AML-193 (cell line): Measurements from ENCODE around the gene TPM3.
A peak's percentile ranks its signal among the peaks of the same experiment; 100 is the strongest.
"Not testable (repeated sequence)": the region's sequence is repeated elsewhere in the genome, so short reads cannot be mapped to it uniquely, and the experiment has no call there.

Experiments
- DNase-seq, 2 experiments: peaks; one replicate each; lab custom pipeline; 2025; lab: John Stamatoyannopoulos, UW

The TPM3 gene

DNA sequence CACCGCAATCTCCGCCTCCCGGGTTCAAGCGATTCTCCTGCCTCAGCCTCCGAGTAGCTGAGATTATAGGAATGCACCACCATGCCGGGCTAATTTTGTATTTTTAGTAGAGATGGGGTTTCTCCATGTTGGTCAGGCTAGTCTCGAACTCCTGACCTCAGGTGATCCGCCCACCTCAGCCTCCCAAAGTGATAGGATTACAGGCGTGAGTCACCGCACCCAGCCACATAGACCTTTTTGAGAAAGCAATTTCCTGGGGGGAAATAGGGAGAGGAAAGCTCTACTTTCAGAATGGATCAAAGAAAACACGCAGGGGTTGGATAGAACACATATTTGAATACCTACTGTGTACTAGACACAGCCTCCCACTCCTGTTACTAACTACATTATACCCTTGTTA lies 13.9 kb upstream of the TPM3 start:
- DNase-seq: not testable (repeated sequence)

DNA sequence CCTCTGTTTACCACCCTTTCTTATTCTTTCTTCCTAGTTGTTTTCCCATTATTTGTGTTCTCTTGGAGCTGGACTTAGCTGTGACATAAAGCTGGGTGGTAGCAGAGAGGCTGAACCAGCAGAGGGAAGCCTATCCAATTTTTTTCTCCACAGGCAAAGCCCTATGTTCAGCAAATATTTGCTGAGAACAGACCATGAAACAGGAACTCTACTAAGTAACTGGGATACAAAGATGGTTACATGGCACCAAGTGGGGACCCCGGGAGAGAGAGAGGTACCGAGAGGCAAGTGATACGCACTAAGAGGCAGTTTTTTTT lies 7.6 kb upstream of the TPM3 start:
- no peak for DNase-seq

DNA sequence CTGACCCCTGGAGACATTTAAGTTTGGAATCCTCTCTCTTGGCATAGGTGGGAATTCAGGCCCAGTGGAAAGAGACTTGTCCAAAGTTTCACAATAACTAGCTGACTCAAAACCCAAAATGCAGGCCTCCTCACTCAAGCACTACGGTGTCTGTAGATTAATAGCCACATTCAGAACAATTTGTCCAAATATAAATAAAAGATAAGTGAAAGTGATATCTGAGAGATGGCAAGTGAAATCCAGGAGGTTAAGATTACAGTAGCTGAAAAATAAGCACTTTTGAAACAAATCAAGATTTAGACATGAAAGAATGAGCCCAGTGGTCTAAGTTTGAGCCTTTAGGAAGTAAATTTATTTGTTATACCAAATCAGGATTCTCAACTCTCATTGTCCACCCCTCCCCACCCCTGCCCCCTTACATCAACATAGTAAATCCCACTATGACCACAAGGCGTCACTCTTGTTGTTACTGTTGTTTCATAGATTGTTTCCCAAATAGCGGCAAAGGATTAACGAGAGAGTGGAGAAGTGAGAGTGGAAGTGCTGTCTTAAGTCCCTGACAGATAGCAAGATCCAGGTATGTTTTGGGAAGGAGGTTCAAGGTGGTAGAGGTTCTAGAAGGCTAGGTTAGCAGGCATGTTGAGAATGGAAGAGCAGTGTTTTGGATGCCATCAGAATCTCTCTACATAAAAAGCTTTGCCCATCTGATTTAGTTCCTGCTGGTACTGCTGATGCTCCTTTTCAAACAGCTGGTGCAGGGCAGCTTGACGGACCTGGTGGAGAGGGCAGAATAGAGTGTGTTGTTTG lies 7.1 kb upstream of the TPM3 start:
- DNase-seq: peak; percentile 59 to 62

DNA sequence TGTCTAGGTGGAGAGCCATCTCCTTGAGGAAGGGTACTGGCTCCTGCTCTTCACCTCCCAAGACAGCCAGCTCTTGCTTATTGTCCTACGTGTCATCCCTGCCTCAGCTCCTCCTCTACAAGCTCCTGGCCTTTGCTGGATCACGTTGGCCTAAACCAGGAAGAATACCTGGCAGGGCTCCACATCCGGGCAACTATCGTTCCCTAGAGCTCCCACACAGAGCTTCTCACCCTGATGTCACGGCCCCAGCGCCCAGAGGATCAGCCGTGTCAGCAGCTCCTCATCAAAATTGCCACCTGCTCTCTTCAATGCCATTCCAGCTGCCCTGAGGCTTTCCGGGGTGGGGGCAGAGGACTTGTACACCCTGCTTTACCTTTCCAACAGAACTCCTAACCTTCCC lies 1.9 kb upstream of the TPM3 start:
- DNase-seq: no peak

DNA sequence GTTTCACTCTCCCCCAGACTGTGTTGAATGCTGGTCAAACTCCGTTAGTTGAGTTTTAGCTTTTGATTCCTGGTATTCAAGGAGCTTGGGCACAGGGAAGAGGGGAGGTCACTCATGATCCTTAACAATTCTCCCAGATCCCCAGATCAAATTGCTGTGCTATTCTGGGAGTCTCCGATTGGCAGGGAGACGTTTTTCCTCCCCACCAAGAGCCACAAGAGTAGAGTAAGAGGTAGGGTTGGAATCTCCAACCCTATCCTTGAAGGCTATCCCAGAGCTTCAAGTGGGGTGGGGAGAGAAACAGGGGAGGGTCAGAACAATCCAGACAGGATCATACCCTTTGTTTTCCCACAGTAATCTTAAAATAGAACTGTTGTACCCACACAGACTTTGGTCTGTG lies 576 bp upstream of the TPM3 start:
- no peak for DNase-seq

DNA sequence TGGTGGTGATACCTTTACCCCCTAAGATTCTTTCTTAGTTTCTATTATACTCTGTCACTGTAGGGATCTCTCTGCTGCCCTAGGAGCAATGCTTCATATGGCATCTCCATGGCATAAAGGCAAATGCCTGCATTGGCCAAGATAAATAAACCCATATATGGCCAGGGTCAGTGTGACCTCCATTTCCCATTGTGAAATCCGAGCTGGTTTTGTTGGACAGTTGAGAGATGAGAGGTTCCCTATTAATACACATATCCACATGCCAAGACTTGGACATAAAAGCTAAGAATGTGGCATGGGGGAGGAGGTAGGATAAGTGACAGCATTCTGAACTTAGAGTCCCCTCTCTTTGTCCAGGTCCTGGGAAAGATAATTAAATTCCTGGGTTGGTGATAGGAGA lies 1.4 kb downstream of the TPM3 start:
- peak; percentile 31 to 60 for DNase-seq

DNA sequence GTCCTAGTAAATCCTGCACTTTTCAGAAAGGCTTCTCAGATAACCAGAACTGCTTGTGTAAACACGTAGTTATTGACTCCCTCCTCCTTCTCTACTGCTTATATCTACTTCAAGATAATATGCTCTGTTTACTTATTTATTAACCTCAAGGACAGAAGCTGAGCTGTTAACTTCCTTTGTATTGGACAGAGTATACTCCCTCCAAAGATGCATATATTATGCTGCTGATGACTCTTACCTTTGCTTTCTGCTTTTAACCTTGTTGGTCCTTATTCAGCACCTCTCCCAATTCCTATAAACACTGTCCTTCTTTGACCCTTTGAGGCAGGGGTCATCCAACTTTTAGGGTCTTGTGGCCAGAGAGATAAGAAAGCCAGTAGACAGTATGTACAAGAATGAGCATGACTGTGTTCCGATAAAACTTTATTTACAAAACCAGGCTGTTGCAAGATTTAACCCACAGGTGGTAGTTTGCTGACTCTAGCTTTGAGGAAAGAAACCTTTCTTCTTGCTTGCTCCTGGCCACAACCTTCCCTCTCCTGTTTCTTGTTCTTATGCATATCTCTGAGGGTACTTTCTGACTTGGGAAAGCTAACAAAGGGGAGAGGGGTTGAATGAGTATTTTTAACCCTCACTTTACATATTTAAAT lies 4.9 kb downstream of the TPM3 start:
- DNase-seq: no peak

DNA sequence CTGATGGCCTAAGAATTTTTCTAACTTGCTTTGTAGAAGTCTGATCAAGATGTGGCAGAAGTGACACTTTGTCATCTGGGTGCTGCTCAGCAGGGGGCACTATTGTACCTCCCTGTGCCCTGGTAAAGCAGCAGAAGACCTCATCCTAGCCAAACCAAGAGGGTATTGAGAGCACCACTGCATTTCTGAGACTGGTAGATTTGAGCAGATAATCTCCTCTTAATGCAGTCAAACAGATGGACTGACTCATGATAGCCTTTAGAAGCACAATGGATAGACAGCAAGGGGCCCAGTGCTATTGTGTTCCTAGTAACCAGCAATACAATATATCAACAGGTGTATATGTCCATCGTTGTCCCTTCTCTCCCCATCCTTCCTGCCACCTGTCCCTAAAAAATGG lies 5.7 kb downstream of the TPM3 start:
- DNase-seq: peak; percentile 78 to 80

DNA sequence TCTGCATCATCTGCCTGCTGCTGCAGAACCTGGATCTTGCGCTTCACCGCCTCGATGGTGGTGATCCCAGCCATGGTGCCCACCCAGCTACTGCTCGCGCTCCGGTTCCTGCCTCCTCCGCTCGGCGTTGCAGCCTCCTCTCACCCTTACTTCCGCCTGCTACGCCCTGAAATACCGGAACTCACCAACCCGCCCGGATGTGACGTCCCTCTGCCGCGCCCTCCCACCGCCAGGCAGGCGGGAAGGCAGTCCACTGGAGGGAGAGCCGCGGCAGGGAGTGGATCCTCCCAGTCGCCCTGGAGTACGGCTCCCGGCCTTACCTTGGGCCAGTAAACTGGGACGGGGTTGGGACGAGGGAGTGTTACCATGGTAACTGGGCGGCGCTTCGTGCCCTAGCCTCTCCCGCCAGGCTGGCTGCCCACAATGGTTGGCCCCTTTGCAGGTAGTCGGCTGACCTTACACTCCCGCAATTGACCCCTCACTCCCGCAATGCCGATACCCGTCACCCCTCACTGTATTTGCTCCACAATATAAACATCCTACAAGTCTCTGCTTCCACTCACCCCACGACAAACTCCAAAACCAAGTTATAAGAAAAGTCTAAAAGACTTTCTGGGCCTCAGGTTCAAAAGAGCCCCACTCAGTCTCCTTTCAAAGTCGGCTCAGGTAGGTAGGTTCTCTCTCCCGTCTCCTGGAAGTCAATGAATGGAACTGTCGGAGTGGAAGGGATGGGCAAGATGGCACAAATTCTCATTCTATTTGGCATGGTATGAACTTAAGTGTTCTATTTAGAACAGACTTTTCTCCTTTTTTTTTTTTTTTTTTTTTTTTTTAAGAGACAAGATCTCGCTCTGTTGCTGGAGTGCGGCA lies 8.6 kb downstream of the TPM3 start:
- DNase-seq: peak; percentile 87 to 88

DNA sequence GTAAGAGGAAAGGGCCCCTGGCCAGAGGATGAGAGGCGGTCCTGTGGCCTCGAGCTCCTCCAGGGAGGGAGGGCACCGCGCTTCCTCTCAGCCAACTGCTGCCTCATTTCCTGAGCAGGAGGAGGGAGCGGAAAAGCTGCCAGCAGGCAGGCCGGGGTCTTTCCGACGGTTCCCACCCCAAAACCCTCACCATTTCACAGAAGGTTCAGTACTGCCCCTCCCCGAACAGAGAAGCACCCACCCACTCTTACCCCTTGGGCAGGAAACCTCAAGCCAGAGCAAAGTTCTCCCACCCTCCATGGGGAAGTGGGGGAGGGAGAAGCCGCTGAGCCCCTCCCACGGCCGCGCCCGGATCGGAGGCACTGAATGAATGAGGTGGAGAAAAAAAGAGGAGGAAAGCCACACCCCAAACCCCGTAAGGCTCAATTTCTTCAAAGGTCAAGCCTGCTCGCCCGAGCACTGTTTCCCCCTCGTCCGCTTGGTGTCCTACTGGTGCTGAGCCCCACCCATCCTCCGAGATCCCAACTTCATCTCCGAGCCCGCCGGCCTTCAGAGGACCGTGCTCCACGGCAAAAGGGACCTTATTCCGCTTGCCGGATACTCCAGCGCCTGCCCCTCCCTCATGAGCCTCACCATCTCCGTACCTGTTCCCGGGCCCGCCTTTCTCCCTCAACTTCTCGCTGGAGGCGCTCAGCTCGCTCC lies 9.4 kb downstream of the TPM3 start:
- DNase-seq: peak; percentile 97 to 98

DNA sequence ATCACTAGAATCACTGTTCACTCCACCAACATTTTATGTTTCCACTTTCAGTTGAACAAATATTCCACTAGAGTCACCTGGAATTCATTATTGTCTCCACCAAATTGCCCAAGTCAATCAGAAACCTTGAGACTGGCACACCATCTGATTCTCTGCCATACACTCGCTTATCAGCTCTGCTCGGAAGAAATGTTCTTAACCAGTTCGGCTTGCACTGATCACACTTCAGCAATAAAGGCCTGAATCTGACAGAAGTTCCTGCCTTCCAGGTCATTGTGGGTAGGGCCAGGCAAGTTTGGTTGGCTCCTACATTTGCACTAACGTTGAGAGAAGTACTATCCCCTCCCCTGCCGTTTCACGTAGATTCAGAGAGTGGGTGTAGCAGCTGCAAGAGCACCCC lies 10.0 kb downstream of the TPM3 start:
- no peak for DNase-seq

DNA sequence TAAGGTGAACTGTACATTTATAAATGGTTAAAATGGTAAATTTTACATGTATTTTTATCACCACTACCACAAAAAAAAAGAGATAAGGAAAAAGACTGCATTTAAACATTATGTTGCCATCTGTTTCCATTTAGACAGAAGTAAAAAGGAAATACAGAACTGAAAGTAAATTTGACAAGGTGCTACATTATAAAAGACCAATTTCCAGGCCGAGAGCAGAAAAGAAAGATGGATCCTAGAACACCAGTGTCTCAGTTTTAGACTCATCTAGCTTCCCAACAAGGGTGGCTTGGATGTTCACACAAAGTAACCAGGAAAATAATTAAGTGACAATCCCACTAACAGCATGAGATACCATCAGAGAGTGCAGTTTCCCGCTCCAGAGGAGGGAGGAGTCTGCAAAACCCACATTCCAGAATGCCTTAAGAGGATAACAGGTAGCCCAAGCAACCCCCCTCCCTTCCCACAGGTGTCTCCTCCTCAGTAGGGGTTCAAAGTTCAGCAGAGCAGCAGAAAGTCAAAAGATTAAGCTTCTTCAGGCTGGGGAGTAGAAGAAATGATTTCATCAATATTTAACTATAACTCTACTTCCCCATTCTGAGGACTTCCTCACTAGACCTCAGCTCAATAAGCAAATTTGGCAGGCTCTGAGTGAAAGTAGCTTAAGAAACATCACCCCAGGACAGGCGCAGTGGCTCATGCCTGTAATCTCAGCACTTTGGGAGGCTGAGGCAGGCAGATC lies 11.8 kb downstream of the TPM3 start:
- DNase-seq: peak; percentile 88 to 89

DNA sequence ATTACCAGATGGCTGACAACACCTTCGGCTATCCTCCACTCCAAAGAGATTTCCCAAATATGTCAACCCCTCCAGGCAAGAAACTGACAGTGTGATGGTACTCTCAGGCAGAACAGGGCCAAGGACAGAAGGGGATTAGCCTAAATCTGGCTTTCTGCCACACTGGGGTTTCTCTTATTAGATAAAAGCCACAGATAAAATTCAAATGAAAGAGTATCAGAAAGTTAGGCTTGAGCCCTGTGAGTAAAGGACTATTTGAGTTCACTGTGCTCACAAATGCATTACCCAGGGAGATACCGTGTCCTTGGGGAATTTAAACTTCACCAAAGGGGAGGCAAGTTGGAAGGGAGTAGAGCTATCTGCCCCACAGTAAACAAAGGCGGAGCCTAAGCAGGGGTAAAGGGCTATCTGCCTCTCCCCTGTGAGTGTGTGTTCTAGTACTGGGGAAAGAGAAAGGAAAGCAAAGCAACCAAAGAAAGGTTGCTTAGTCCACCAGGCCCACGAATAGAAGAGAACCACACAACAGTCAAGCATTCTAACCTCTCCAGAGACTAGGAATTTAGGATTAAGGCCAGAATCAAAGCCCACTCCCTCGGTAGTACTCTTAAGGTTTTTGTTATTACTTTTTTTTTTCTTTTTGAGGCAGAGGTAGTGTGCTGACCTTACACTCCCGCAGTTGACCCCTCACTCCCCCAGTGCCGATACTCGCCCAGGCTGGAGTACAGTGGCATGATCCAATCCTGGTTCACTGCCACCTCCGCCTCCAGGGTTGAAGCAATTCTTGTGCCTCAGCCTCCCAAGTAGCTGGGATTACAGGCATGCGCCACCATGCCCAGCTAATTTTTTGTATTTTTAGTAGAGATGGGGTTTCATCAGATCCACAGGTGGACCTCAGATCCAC lies 12.7 kb downstream of the TPM3 start:
- DNase-seq: no peak

DNA sequence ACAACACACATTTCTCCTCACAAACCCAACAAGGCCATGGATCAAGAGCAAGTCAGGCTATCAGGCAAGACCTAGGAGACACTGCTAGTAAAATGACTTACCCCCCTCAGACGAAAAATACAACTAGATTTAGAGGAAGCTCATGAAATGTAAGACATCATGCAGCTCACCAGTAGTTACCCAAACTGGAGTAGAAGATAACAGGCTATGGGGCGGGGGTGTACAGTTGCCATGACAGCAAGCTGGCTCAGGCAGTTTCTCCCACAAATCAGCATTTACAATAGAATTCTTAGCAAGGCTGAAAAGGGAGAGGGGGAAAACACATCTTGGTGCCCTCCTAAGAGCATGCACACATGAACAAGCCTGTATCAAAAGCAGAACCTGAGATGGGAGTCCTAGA lies 13.9 kb downstream of the TPM3 start:
- no peak for DNase-seq

DNA sequence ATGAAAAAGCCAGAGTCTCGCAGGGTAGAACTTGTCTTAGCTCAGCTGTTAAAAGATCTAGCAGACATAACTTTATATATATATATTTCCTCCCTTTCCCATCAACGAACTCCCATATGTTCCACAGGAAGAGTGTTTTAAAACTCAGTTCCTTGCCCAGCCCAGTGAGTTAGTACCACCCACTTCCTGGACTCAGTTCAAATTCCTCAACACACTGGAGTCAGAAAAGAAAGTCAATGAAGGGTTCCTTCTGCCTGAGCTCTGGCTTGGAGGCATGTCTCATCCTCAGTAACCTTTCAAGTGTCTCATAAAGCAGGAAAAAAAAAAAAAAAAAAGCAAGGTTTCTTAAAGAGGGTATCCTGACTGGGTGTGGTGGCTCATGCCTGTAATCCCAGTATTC lies 15.6 kb downstream of the TPM3 start:
- no peak for DNase-seq

DNA sequence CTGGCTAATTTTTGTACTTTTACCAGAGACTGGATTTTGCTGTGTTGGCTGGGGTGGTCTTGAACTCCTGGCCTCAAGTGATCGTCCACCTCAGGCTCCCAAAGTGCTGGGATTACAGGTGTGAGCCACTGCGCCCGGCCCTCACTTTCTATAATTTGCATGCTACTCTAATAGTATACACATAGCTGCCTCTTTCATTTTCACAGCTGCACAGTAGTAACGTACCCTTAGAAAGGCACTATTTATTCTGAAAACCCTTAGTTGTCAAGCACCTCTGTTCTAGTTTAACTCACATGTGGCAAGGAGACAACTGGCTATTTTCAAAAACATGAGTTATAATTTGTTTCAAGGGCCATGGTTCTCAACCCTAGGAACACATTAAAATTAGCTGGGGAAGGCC lies 17.2 kb downstream of the TPM3 start:
- DNase-seq: no peak

DNA sequence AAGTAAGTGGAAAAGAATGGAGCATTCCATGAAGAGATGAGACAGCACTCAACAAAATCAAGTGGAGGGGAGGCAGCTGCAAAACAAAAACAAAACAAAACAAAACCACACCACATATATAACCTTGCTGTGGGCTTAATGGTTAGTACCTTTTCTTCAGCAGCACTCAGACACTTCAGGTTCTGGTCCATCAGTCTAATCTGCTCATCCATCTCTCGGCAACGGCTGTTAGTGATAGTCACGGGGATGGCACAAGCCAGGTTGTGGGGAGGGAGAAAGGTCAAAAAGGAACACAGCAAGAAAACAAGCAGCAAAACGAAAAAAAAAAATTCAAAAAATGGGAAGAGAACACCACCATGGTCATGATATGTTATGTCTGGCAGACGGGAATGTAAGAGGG lies 20.0 kb downstream of the TPM3 start:
- no peak for DNase-seq

DNA sequence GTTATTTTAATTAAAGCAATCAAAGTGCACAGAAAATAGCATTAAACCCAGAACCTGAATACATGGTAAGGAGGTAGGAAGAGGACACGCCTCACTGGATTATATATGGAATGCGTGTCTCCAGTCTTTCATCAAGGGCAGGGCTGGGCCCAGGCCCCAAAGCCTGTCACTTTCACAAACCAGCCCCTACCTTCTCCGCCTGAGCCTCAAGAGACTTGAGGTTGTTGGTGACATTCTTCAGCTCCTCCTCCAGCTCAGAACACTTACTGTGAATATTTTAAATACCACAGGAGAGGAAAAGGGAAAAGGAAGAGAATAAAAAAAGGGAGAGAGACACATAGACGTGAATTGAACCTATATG lies 20.7 kb downstream of the TPM3 start:
- DNase-seq: no peak

DNA sequence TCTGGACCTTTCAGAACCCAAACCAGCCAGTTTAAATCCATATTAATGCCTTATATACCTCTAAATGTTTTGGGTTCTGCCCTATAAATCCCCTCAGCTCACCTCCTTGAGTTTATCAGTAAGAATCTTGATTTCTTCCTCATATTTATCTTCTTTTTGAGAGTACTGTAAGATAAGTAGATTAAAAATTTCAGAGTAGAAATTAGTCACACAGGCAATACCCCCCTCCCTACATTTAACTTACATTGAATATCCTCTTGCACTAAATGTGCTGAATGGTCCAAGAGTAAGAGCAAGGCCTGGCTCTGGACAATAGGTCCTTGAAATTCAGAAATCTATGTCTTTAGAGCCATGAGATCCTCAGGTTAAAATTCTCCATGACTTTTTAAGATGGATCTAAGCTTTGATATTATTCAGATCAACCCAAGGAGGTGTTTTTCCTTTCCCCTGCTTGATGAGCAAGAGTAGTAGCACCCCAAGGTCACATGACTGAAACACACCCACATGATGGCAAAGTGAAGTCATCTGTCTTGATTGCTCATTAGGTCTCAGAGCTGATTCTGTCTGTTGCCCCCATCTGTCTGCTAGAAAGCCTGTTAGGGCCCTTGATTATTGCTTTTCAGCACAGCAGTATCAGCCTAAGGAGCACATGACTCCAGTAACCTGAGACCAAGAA lies 21.2 kb downstream of the TPM3 start:
- DNase-seq: no peak

DNA sequence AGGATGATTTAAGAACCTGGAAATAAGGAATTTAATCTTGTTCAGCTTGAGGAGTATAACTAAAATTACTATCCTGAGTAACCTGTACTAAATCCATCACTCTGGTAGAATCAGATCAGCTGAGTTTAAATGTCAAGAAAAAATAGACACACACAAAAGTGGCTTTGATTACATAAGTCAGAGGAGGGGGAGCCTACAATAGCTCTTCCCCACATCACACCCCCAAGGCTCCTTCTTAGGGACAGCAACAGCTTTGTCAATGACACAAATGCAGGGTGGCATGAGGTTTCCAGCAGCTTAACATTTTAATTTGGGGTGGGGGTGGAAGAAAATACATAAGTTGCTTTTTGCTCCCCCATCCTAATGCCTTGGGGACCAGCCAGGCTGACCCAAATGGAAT lies 24.4 kb downstream of the TPM3 start:
- no peak for DNase-seq
